H9 (cell line): ENCODE data around the gene MOB3B. TPM values are rescaled to one million over a fixed set of nuclear protein-coding genes. Genes with fewer than 3 reads are reported as not detected.

Source experiments
- DNase-seq: peaks from one replicate; pipeline ENCODE4 v3.0.0-alpha.2; 2017
- H2AFZ ChIP-seq: one replicate; pipeline ENCODE4 v1.6.1; 2013; ENCODE audit warnings: mild to moderate bottlenecking, low read length, control low read depth, moderate library complexity
- H2AK5ac ChIP-seq: 2 replicates; pipeline ENCODE4 v1.6.1; 2013; ENCODE audit warnings: low read length, control low read depth, mixed read lengths; ENCODE audit not compliant: insufficient read length
- H2BK120ac ChIP-seq: one replicate; pipeline ENCODE4 v1.6.1; 2013; ENCODE audit warnings: low read depth, mild to moderate bottlenecking, low read length, control low read depth, inconsistent platforms; ENCODE audit not compliant: poor library complexity, severe bottlenecking
- H2BK12ac ChIP-seq: 2 replicates; pipeline ENCODE4 v1.6.1; 2013; ENCODE audit warnings: low read length, control low read depth, mixed read lengths, low read depth; ENCODE audit not compliant: insufficient read length
- H2BK15ac ChIP-seq: 2 replicates; pipeline ENCODE4 v1.6.1; 2013; ENCODE audit warnings: low read depth, low read length, control low read depth
- H2BK20ac ChIP-seq: one replicate; pipeline ENCODE4 v1.6.1; 2013; ENCODE audit warnings: low read depth, mild to moderate bottlenecking, low read length, control low read depth, inconsistent platforms; ENCODE audit not compliant: poor library complexity, severe bottlenecking
- H2BK5ac ChIP-seq: 2 replicates; pipeline ENCODE4 v1.6.1; 2013; ENCODE audit warnings: low read length, control low read depth, mixed read lengths; ENCODE audit not compliant: insufficient read length
- H3K14ac ChIP-seq: 2 replicates; pipeline ENCODE4 v1.6.1; 2013; ENCODE audit warnings: low read length, control low read depth; ENCODE audit not compliant: insufficient read depth
- H3K18ac ChIP-seq: 2 replicates; pipeline ENCODE4 v1.6.1; 2013; ENCODE audit warnings: low read depth, mild to moderate bottlenecking, mixed read lengths, low read length, control low read depth; ENCODE audit not compliant: insufficient read length
- H3K23ac ChIP-seq: 2 replicates; pipeline ENCODE4 v1.6.1; 2013; ENCODE audit warnings: low read length, control low read depth, mixed read lengths, low read depth; ENCODE audit not compliant: insufficient read length
- H3K23me2 ChIP-seq: 2 replicates; pipeline ENCODE4 v1.6.1; 2013; ENCODE audit warnings: low read depth, mild to moderate bottlenecking, mixed read lengths, low read length, control low read depth; ENCODE audit not compliant: insufficient read length, poor library complexity, severe bottlenecking
- H3K27ac ChIP-seq: 2 replicates; pipeline ENCODE4 v1.5.1; 2013; ENCODE audit warnings: low read length, control low read depth, mixed read lengths, low read depth; ENCODE audit not compliant: insufficient read length
- H3K27me3 ChIP-seq: 2 replicates; pipeline ENCODE4 v1.6.1; 2013; ENCODE audit warnings: low read length, control low read depth, inconsistent platforms; ENCODE audit not compliant: insufficient read depth
- H3K4ac ChIP-seq: 2 replicates; pipeline ENCODE4 v1.6.1; 2013; ENCODE audit warnings: low read depth, mild to moderate bottlenecking, control low read depth, inconsistent platforms, low read length, moderate library complexity
- H3K4me1 ChIP-seq: 2 replicates; pipeline ENCODE4 v1.6.1; 2013; ENCODE audit warnings: low read length, control low read depth, inconsistent platforms; ENCODE audit not compliant: insufficient read depth
- H3K4me2 ChIP-seq: 2 replicates; pipeline ENCODE4 v1.6.1; 2013; ENCODE audit warnings: low read length, control low read depth, mixed read lengths; ENCODE audit not compliant: insufficient read length, insufficient read depth
- H3K56ac ChIP-seq: 2 replicates; pipeline ENCODE4 v1.6.1; 2013; ENCODE audit warnings: low read depth, mild to moderate bottlenecking, mixed read lengths, low read length, control low read depth; ENCODE audit not compliant: insufficient read length
- H3K79me1 ChIP-seq: 2 replicates; pipeline ENCODE4 v1.6.1; 2013; ENCODE audit warnings: low read depth, mild to moderate bottlenecking, moderate library complexity, low read length, control low read depth, inconsistent platforms; ENCODE audit not compliant: insufficient read depth, poor library complexity, severe bottlenecking
- H3K79me2 ChIP-seq: 2 replicates; pipeline ENCODE4 v1.6.1; 2013; ENCODE audit warnings: low read length, control low read depth, inconsistent platforms; ENCODE audit not compliant: insufficient read depth
- H3K9ac ChIP-seq: 2 replicates; pipeline ENCODE4 v1.6.1; 2013; ENCODE audit warnings: low read length, control low read depth, mixed read lengths; ENCODE audit not compliant: insufficient read length; ENCODE audit errors: extremely low read depth
- H3K9me3 ChIP-seq: one replicate; pipeline ENCODE4 v1.6.1; 2013; ENCODE audit warnings: low read depth, low read length, inconsistent platforms; ENCODE audit not compliant: control insufficient read depth
- H3T11ph ChIP-seq: one replicate; pipeline ENCODE4 v1.6.1; 2013; ENCODE audit warnings: mild to moderate bottlenecking, low read length, control low read depth, inconsistent platforms
- H4K20me1 ChIP-seq: one replicate; pipeline ENCODE4 v1.6.1; 2013; ENCODE audit not compliant: control insufficient read depth, insufficient read length, insufficient read depth
- H4K5ac ChIP-seq: 2 replicates; pipeline ENCODE4 v1.6.1; 2013; ENCODE audit warnings: low read depth, mild to moderate bottlenecking, mixed read lengths, low read length, control low read depth; ENCODE audit not compliant: insufficient read length
- H4K8ac ChIP-seq: replicated peaks from 2 replicates; pipeline ENCODE4 v1.6.1; 2013; ENCODE audit warnings: low read length, control low read depth, mixed read lengths, low read depth; ENCODE audit not compliant: insufficient read length
- H4K91ac ChIP-seq: 2 replicates; pipeline ENCODE4 v1.6.1; 2013; ENCODE audit warnings: low read depth, mild to moderate bottlenecking, moderate library complexity, mixed read lengths, low read length, control low read depth; ENCODE audit not compliant: insufficient read length
- H3K27ac Mint-ChIP-seq, 3 experiments: 2 replicates in 2 of 3; 3 replicates in 1 of 3; pipeline ENCODE4 v1.8.0; 2020 to 2021; ENCODE audit warnings: mixed read lengths in 3 of 3, mild to moderate bottlenecking in 1 of 3, moderate library complexity in 1 of 3
- H3K27me3 Mint-ChIP-seq: 2 replicates; pipeline ENCODE4 v1.8.0; 2021; ENCODE audit warnings: low read depth, mild to moderate bottlenecking, moderate library complexity, mixed read lengths
- H3K36me3 Mint-ChIP-seq, 3 experiments: 2 replicates in 2 of 3; 3 replicates in 1 of 3; pipeline ENCODE4 v1.8.0; 2020 to 2021; ENCODE audit warnings: low read depth in 3 of 3, mixed read lengths in 3 of 3; ENCODE audit not compliant: insufficient read depth in 1 of 3
- H3K4me1 Mint-ChIP-seq, 2 experiments: 2 replicates each; pipeline ENCODE4 v1.8.0; 2020; ENCODE audit warnings: mixed read lengths in 2 of 2
- H3K4me3 Mint-ChIP-seq, 2 experiments: 2 replicates in 1 of 2; 3 replicates in 1 of 2; pipeline ENCODE4 v1.8.0; 2020 to 2021; ENCODE audit warnings: mild to moderate bottlenecking in 2 of 2, mixed read lengths in 2 of 2, moderate library complexity in 1 of 2
- H3K9me3 Mint-ChIP-seq, 2 experiments: 2 replicates in 1 of 2; 3 replicates in 1 of 2; pipeline ENCODE4 v1.8.0; 2020; ENCODE audit warnings: mild to moderate bottlenecking in 2 of 2, mixed read lengths in 2 of 2, moderate library complexity in 1 of 2
- CTCF ChIP-seq: fragments of 200-600 bp; sonication (generic); conservative IDR thresholded peaks from 3 replicates; pipeline ENCODE4 v1.8.0; 2021; ENCODE audit warnings: antibody characterized with exemption, mild to moderate bottlenecking
- WGBS: extraction: QIAGEN DNeasy Blood & Tissue Kit; methylation state at CpG from one replicate; pipeline ENCODE4 v1.1.7; 2013; ENCODE audit warnings: missing lambda C conversion rate, low lambda C conversion rate, mixed read lengths; ENCODE audit not compliant: insufficient read length; ENCODE audit errors: extremely low coverage; 5-methylcytosine and 5-hydroxymethylcytosine counted together
- total RNA-seq: library from RNA; stranded (reverse); gene quantifications from 2 replicates; pipeline ENCODE4 v1.2.1, GENCODE V29; 2021

Gene MOB3B
- total RNA-seq, 1 experiment from 2014 or later, result 9.8 TPM

GRCh38 chr9:27412963-27413362 is 116.7 kb downstream of the MOB3B start:
- Histone ChIP-seq H3K79me1 (no peaks in the 10 kb centered on the region), H2BK15ac (no peak overlapping the region), H4K20me1 (no peaks in the 10 kb centered on the region), H2BK5ac (no peak overlapping the region), H4K91ac (no peak overlapping the region), H2BK20ac (no peak overlapping the region), H3K4ac (no peak overlapping the region), H3K9me3 (no peaks in the 10 kb centered on the region), H2AK5ac (no peak overlapping the region), H2BK120ac (no peak overlapping the region), H3K4me2 (no peak overlapping the region), H2AFZ (no peak overlapping the region), H3K79me2 (peaks cover 2% of the 10 kb centered on the region; the same call in 1 of the 2 replicates), H3K27me3 (no peaks in the 10 kb centered on the region), H3K4me1 (no peaks in the 10 kb centered on the region), H3K23ac (no peak overlapping the region), H2BK12ac (no peak overlapping the region), H3K56ac (no peak overlapping the region), H3K27ac (no peak overlapping the region), H4K5ac (no peak overlapping the region), H3K18ac (no peak overlapping the region), H3T11ph (no peak overlapping the region), H3K14ac (no peak overlapping the region), H3K9ac (no peak overlapping the region), H4K8ac (no peak overlapping the region), H3K23me2 (no peaks in the 10 kb centered on the region)
- Mint-ChIP-seq H3K27ac (no peak overlapping the region), H3K9me3 (no peaks in the 10 kb centered on the region), H3K4me3 (no peak overlapping the region), H3K36me3 (peaks cover 0 to 4% (median 0%) of the 10 kb centered on the region in 3 experiments; a peak in 2 of 7 replicates), H3K4me1 (peaks cover 13 to 17% of the 10 kb centered on the region in 2 experiments), H3K27me3 (no peaks in the 10 kb centered on the region)
- TF ChIP-seq CTCF, result no peak
- WGBS, result no CpG with 5 or more reads among the region's 2 CpGs
- no peak for DNase-seq
